GM18526 (cell line): ENCODE results near the gene BCL11B.

Source experiments
- POLR2A ChIP-seq: IDR thresholded peaks from 3 replicates; pipeline ENCODE4 v1.6.1; 2011; ENCODE audit not compliant: insufficient read length; ENCODE audit errors: extremely low read depth

Gene BCL11B

GRCh38 chr14:99174081-99174769, 97.8 kb downstream of the BCL11B start:
- TF ChIP-seq POLR2A: no peak

- no peak for TF ChIP-seq POLR2A
These were observed 98.5 kb downstream of the BCL11B start for GRCh38 chr14:99173506-99173905.

- no peak for TF ChIP-seq POLR2A
These were observed 98.9 kb downstream of the BCL11B start for GRCh38 chr14:99173086-99173485.

- TF ChIP-seq POLR2A: no peak
These were observed 100.6 kb downstream of the BCL11B start for GRCh38 chr14:99171396-99171795.

- TF ChIP-seq POLR2A: no peak
These were observed 102.1 kb downstream of the BCL11B start for GRCh38 chr14:99169776-99170356.

GRCh38 chr14:99168330-99168729, 103.7 kb downstream of the BCL11B start:
- TF ChIP-seq POLR2A: no peak

GRCh38 chr14:99166506-99166905, 105.5 kb downstream of the BCL11B start:
- TF ChIP-seq POLR2A: no peak

GRCh38 chr14:99164712-99165111, 107.3 kb downstream of the BCL11B start:
- TF ChIP-seq POLR2A: no peak

- TF ChIP-seq POLR2A: no peak
These were observed 108.6 kb downstream of the BCL11B start for GRCh38 chr14:99163446-99163845.

- TF ChIP-seq POLR2A: no peak
These were observed 112.4 kb downstream of the BCL11B start for GRCh38 chr14:99159341-99160340.

GRCh38 chr14:99158646-99159165, 113.3 kb downstream of the BCL11B start:
- TF ChIP-seq POLR2A: no peak

- TF ChIP-seq POLR2A: no peak
These were observed 113.8 kb downstream of the BCL11B start for GRCh38 chr14:99158150-99158549.

GRCh38 chr14:99157676-99158075, 114.3 kb downstream of the BCL11B start:
- TF ChIP-seq POLR2A: no peak

GRCh38 chr14:99157246-99157645, 114.8 kb downstream of the BCL11B start:
- TF ChIP-seq POLR2A: no peak

- TF ChIP-seq POLR2A: no peak
These were observed 115.2 kb downstream of the BCL11B start for GRCh38 chr14:99156814-99157213.

GRCh38 chr14:99156090-99156425, 115.9 kb downstream of the BCL11B start:
- TF ChIP-seq POLR2A: no peak
